Smooth muscle cell (in vitro differentiated cells): ENCODE data around the gene ZNF839. TPM values are rescaled to one million over a fixed set of nuclear protein-coding genes. Genes with fewer than 3 reads are reported as not detected.

Experiments used
- DNase-seq: peaks from one replicate; lab custom pipeline; 2025; ENCODE audit not compliant: unreplicated experiment; lab: John Stamatoyannopoulos, UW
- H2AFZ ChIP-seq: fragments of 200-600 bp; sonication (generic); 2 replicates; pipeline ENCODE4 v1.6.0; 2016; ENCODE audit warnings: antibody characterized with exemption, low read depth, mild to moderate bottlenecking
- H3F3A ChIP-seq: fragments of 200-600 bp; sonication (generic); 2 replicates; pipeline ENCODE4 v1.6.0; 2017; ENCODE audit warnings: antibody characterized with exemption, low read depth
- H3K27ac ChIP-seq: fragments of 200-600 bp; sonication (generic); 2 replicates; pipeline ENCODE4 v1.5.1; 2016; ENCODE audit warnings: low read depth, mild to moderate bottlenecking
- H3K27me3 ChIP-seq: fragments of 200-600 bp; sonication (generic); 2 replicates; pipeline ENCODE4 v1.6.1; 2016; ENCODE audit warnings: low read depth, mild to moderate bottlenecking
- H3K36me3 ChIP-seq: fragments of 200-600 bp; sonication (generic); 2 replicates; pipeline ENCODE4 v1.5.1; 2016; ENCODE audit warnings: low read depth
- H3K4me1 ChIP-seq: fragments of 200-600 bp; sonication (generic); 2 replicates; pipeline ENCODE4 v1.5.1; 2016; ENCODE audit warnings: low read depth
- H3K4me2 ChIP-seq: fragments of 200-600 bp; sonication (generic); 2 replicates; pipeline ENCODE4 v1.6.0; 2016; ENCODE audit warnings: mild to moderate bottlenecking
- H3K4me3 ChIP-seq: fragments of 200-600 bp; sonication (generic); 2 replicates; pipeline ENCODE4 v1.5.1; 2016; ENCODE audit warnings: mild to moderate bottlenecking
- H3K79me2 ChIP-seq: fragments of 200-600 bp; sonication (generic); 2 replicates; pipeline ENCODE4 v1.6.0; 2016; ENCODE audit warnings: low read depth, mild to moderate bottlenecking
- H3K9ac ChIP-seq: fragments of 200-600 bp; sonication (generic); 2 replicates; pipeline ENCODE4 v1.6.0; 2016; ENCODE audit warnings: low read depth
- H3K9me3 ChIP-seq: fragments of 200-600 bp; sonication (generic); replicated peaks from 2 replicates; pipeline ENCODE4 v1.5.1; 2016; ENCODE audit warnings: low read depth
- H4K20me1 ChIP-seq: fragments of 200-600 bp; sonication (generic); 2 replicates; pipeline ENCODE4 v1.6.0; 2016; ENCODE audit warnings: low read depth
- WGBS: methylation state at CpG from one replicate; pipeline ENCODE4 v1.1.7; 2016; ENCODE audit warnings: low lambda C conversion rate; 5-methylcytosine and 5-hydroxymethylcytosine counted together
- polyA plus RNA-seq: library from polyadenylated mRNA; unstranded; fragments of >200 nt; fragmentation: Nextera tagmentation; extraction: Ambion mirVana; gene quantifications from 2 replicates; pipeline ENCODE4 v1.2.1, GENCODE V29; 2016
- total RNA-seq: library from RNA; depleted of rRNA; stranded (reverse); fragments of >200 nt; gene quantifications from 2 replicates; pipeline ENCODE4 v1.2.3, GENCODE V29; 2014
- TF ChIP-seq, protein P1 (sequence below): fragments of 200-600 bp; sonication (generic); IDR thresholded peaks from 2 replicates; pipeline ENCODE4 v1.5.1; 2017; ENCODE audit warnings: borderline replicate concordance, mild to moderate bottlenecking, antibody characterized with exemption; ENCODE audit not compliant: insufficient read depth, poor library complexity, severe bottlenecking

ZNF839 gene
- total and polyA plus RNA-seq, 2 experiments from 2014 or later, result 4.0 to 13.1 TPM

DNA sequence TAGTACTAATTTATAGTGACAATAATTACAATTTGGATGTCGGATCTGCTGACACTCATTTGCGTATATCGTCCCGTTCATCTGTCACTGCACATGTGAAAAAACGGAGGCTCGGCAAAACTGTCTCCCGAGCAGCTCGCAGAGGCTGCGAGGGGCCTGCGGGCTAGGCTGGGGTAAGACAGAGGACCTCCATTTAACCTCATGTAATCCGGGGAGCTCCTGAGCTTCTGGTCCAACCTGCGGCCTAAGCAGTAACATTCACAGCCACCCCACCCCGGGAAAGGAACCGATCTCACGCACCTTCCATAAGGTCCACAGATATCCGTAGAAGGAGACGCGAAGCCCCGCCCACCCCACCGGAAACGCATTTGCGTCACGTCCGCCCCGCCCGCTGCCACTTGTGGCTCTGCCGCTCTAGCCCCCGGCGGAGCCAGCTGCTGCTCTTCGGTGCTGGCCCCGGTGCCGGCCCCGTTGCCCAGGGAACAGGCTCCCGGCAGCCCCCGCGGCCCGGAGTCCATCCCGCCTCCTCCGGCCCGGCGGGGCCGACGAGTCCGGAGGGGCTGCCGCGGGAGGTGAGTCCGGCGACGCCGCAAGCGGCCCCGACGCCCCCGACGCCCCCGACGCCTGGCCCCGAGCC, 43.1 kb downstream of the ZNF839 start, which contains the start of the genes CINP and TECPR2:
CINP (minus strand) TSS at position 346 of the 637 bp plus-strand sequence; CDS start at position 307, 39 bp downstream.
TECPR2 (plus strand) TSS at position 397 of the 637 bp plus-strand sequence. CDS start 13,781 bp downstream, outside the sequence.
- Histone ChIP-seq H3K27me3 (no peaks in the 10 kb centered on the region), H3K4me2 (peak within 1 kb of the TSS; percentile 96), H3K9ac (peak within 1 kb of the TSS; percentile 91), H3K27ac (peak within 1 kb of the TSS; percentile 84), H3K9me3 (no peaks in the 10 kb centered on the region), H2AFZ (peak within 1 kb of the TSS; percentile 91), H3K36me3 (no peaks in the 10 kb centered on the region), H3F3A (no peaks in the 10 kb centered on the region), H4K20me1 (peaks cover 9% of the 10 kb centered on the region), H3K4me1 (peaks cover 12% of the 10 kb centered on the region), H3K79me2 (peaks cover 50% of the 10 kb centered on the region), H3K4me3 (peak within 1 kb of the TSS; percentile 84)
- peak; percentile 92 for DNase-seq
- TF ChIP-seq, protein P1, sequence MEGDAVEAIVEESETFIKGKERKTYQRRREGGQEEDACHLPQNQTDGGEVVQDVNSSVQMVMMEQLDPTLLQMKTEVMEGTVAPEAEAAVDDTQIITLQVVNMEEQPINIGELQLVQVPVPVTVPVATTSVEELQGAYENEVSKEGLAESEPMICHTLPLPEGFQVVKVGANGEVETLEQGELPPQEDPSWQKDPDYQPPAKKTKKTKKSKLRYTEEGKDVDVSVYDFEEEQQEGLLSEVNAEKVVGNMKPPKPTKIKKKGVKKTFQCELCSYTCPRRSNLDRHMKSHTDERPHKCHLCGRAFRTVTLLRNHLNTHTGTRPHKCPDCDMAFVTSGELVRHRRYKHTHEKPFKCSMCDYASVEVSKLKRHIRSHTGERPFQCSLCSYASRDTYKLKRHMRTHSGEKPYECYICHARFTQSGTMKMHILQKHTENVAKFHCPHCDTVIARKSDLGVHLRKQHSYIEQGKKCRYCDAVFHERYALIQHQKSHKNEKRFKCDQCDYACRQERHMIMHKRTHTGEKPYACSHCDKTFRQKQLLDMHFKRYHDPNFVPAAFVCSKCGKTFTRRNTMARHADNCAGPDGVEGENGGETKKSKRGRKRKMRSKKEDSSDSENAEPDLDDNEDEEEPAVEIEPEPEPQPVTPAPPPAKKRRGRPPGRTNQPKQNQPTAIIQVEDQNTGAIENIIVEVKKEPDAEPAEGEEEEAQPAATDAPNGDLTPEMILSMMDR, result no peak
- under 1% methylated on average over 32 of the region's 58 CpGs for WGBS

DNA sequence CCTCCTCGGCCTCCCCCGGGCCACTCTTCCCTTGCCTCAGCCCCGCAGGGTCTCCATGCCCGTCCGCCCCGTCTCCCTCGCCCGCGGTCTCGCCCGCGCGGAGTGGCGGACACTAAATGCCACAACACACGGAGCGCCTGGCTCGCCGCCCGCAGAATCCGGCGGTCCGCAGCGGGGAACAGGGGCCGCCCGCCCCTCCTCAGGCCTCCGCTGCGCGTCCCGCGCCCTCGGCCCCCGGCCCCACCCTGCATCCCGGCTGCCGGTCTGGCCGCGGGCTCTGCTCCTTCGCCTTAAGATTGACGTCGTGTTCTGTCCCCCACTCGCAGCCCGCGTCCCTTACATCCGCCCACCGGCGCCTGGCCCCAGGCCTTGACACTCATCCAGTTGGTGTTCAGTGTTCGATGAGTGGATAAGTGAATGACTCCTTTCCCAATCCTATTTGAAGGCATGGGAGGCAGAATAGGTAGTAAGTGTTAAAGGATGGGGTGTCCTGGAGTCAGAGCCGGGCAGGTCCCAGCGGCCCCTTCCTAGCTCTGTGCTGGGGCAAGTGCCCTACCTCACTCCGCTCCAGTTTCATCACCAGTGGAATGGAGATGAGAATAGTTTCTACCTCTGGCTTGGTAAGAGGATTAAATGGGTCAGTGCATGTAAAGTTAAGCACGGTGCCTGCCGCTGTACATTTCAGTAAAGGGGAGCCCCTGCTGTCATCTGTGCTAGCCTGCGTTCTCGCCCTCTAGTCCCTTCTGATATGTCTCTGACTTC, 43.8 kb downstream of the ZNF839 start:
- peak overlapping the region; percentile 84 for H3K27ac ChIP-seq
- peak overlapping the region; percentile 81 for H2AFZ ChIP-seq
- peaks cover 12% of the 10 kb centered on the region for H3K4me1 ChIP-seq
- DNase-seq, result peak; percentile 76
- no peaks in the 10 kb centered on the region for H3K36me3 ChIP-seq
- peak overlapping the region; percentile 91 for H3K9ac ChIP-seq
- H3K4me3 ChIP-seq, result peak overlapping the region; percentile 84
- TF ChIP-seq, protein P1, result no peak
- no peaks in the 10 kb centered on the region for H3F3A ChIP-seq
- WGBS, result 10% methylated on average over 26 of the region's 53 CpGs
- H3K9me3 ChIP-seq, result no peaks in the 10 kb centered on the region
- no peaks in the 10 kb centered on the region for H3K27me3 ChIP-seq
- H4K20me1 ChIP-seq, result peaks cover 15% of the 10 kb centered on the region
- H3K4me2 ChIP-seq, result peak overlapping the region; percentile 96
- peaks cover 56% of the 10 kb centered on the region for H3K79me2 ChIP-seq

DNA sequence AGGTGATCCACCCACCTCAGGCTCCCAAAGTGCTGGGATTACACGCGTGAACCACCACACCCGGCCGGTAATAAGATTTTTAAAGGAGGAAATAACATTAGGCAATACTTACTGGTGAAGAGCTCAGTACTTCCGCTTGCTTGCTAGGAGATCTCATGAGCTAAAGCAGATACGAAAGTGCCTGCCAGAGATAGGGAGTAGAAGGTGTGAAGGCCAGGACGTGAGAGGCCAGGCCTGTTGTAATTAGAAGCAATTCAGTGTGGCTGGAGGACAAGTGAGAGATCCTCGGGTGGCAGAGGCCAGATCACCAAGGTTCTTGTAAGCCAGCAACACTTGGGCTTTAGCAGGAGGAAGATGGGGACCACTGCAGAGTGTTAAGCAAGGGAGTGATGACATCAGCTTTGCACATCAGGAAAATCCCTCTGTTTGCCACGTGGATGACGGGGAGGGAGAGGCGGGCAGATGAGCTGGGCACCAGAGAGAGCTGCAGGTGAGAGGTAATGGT, 50.8 kb downstream of the ZNF839 start:
- WGBS, result 75% methylated on average over 11 of the region's 11 CpGs
- no peak for DNase-seq
- H2AFZ ChIP-seq, result no peak overlapping the region
- H3F3A ChIP-seq, result no peaks in the 10 kb centered on the region
- H3K27me3 ChIP-seq, result no peaks in the 10 kb centered on the region
- H3K9ac ChIP-seq, result no peak overlapping the region
- no peaks in the 10 kb centered on the region for H3K36me3 ChIP-seq
- TF ChIP-seq, protein P1, result no peak
- H3K9me3 ChIP-seq, result no peaks in the 10 kb centered on the region
- H3K27ac ChIP-seq, result no peak overlapping the region
- H3K4me2 ChIP-seq, result no peak overlapping the region
- no peaks in the 10 kb centered on the region for H3K4me1 ChIP-seq
- no peak overlapping the region for H3K4me3 ChIP-seq
- H4K20me1 ChIP-seq, result peaks cover 79% of the 10 kb centered on the region
- H3K79me2 ChIP-seq, result peaks cover 50% of the 10 kb centered on the region
